K562 (cell line): ENCODE data around the gene PTOV1. TPM values are rescaled to one million over a fixed set of nuclear protein-coding genes. Genes with fewer than 3 reads are reported as not detected.

Experiments used
- DIDO1 ChIP-seq: fragments of 450-650 bp; IDR thresholded peaks from 2 replicates; pipeline ENCODE4 v1.6.1; 2016; ENCODE audit warnings: low read depth, missing biosample characterization, missing genetic modification characterization
- PHF20 ChIP-seq: fragments of 450-650 bp; IDR thresholded peaks from 2 replicates; pipeline ENCODE4 v1.6.1; 2018; ENCODE audit not compliant: partially characterized antibody
- POLR2A ChIP-seq: fragments of 450-650 bp; conservative IDR thresholded peaks from 2 replicates; pipeline ENCODE4 v1.6.1; 2016
- RBM22 ChIP-seq: fragments of 200-400 bp; formaldehyde crosslinking; IDR thresholded peaks from 2 replicates; pipeline ENCODE4 v1.6.1; 2018; ENCODE audit warnings: low read length, low read depth; ENCODE audit not compliant: poor library complexity, severe bottlenecking
- RERE ChIP-seq: sonication (generic); formaldehyde crosslinking; IDR thresholded peaks from 2 replicates; pipeline ENCODE4 v1.8.0; 2023; ENCODE audit warnings: missing genetic modification reagents, mild to moderate bottlenecking, borderline replicate concordance
- TBP ChIP-seq: optimal IDR thresholded peaks from 2 replicates; pipeline ENCODE3; 2011; ENCODE audit warnings: low read depth, low read length, improper control_type of control experiment
- ZNF318 ChIP-seq, 2 experiments: fragments of 450-650 bp; IDR thresholded peaks; 2 replicates each; pipeline ENCODE4 v1.6.1; 2016; ENCODE audit warnings: mild to moderate bottlenecking in 2 of 2, borderline replicate concordance in 1 of 2, low read depth in 1 of 2, moderate library complexity in 1 of 2
- ZNF518B ChIP-seq: fragments of 250-450 bp; sonication (Bioruptor Pico); IDR thresholded peaks from 2 replicates; pipeline ENCODE4 v1.5.0; 2021; ENCODE audit warnings: mild to moderate bottlenecking, moderate library complexity
- polyA plus RNA-seq, 8 experiments: library from polyadenylated mRNA; depleted of rRNA in 4 of 8; stranded (reverse) in 5 of 8; unstranded in 3 of 8; fragments of >200 nt; fragmentation: Nextera tagmentation in 2 of 8; fragmentation: Illumina TruSeq in 1 of 8; extraction: Ambion mirVana in 2 of 8; extraction: Trizol in 1 of 8; gene quantifications; 2 replicates each; pipeline versions ENCODE4 v1.2.1 to v1.2.3, GENCODE V29; 2011 to 2014; ENCODE audit warnings: inconsistent platforms in 1 of 8, missing spikeins in 1 of 8
- total RNA-seq, 7 experiments: library from RNA; depleted of rRNA in 6 of 7; stranded (reverse); fragments of >200 nt in 6 of 7; fragmentation: Illumina TruSeq in 2 of 7; extraction: Trizol in 2 of 7; gene quantifications; 2 replicates each; pipeline versions ENCODE4 v1.2.1 to v1.2.3, GENCODE V29; 2011 to 2021; ENCODE audit warnings: low replicate concordance in 1 of 7

Gene PTOV1
- total and polyA plus RNA-seq, 9 of the 15 experiments (the other 6 are each of a cell fraction or from before 2014, with no cell fraction given), result 4.9 to 169 (median 43.5) TPM

- TF ChIP-seq RERE (no peak), POLR2A (peak; percentile 93), ZNF518B (no peak), TBP (peak; percentile 52), DIDO1 (peak; percentile 62; the same call in 1 of the 2 replicates), PHF20 (peak; percentile 94), ZNF318 (IDR thresholded peaks at IDR 0.05; ENCODE audit: borderline replicate concordance in 1 of 2, low read depth in 1 of 2) (no peak), RBM22 (no peak)
Measured at GRCh38 chr19:49866933-49867782, 16.2 kb downstream of the PTOV1 start, which contains the start of gene PNKP (continued).
